Stimulated activated CD8-positive, alpha-beta memory T cell treated with anti-CD3 and anti-CD28 coated beads, Interleukin-2, amount 100 ng/mL, for 48 hours (primary cell): ENCODE data around the gene TEX35.
"Not testable (repeated sequence)": the region's sequence is repeated elsewhere in the genome, so short reads cannot be mapped to it uniquely, and the experiment has no call there.

Source experiments
- DNase-seq, 2 donors: peaks; one replicate each; pipeline ENCODE4 v3.0.0-alpha.2; 2020; ENCODE audit warnings: low read depth in 2 of 2

The TEX35 gene

GRCh38 chr1:178495158-178495557 lies 17.8 kb upstream of the TEX35 start:
- DNase-seq, result no peak

GRCh38 chr1:178495741-178496409 lies 17.0 kb upstream of the TEX35 start:
- no peak for DNase-seq

GRCh38 chr1:178496410-178497135 lies 16.3 kb upstream of the TEX35 start, which contains the start of gene CLEC20A:
TSS of gene CLEC20A (minus strand) at chr1:178496964. CDS start at chr1:178496939, 25 bp downstream.
- DNase-seq, result no peak

GRCh38 chr1:178497903-178498478 lies 14.9 kb upstream of the TEX35 start:
- DNase-seq, result no peak

- no peak for DNase-seq
These were observed 13.8 kb upstream of the TEX35 start for GRCh38 chr1:178498896-178499675.

GRCh38 chr1:178500091-178500770 lies 12.7 kb upstream of the TEX35 start:
- no peak for DNase-seq

- DNase-seq, result no peak
These were observed 11.9 kb upstream of the TEX35 start for GRCh38 chr1:178500936-178501554.

- DNase-seq, result peak; percentile 41 to 52
These were observed 11.1 kb upstream of the TEX35 start for GRCh38 chr1:178501705-178502329.

GRCh38 chr1:178502330-178502714 lies 10.6 kb upstream of the TEX35 start:
- DNase-seq, result no peak

GRCh38 chr1:178502856-178503255 lies 10.1 kb upstream of the TEX35 start:
- no peak for DNase-seq

GRCh38 chr1:178503316-178503715 lies 9.6 kb upstream of the TEX35 start:
- DNase-seq, result not testable (repeated sequence)

GRCh38 chr1:178503849-178504248 lies 9.1 kb upstream of the TEX35 start:
- DNase-seq, result no peak

- no peak for DNase-seq
These were observed 8.6 kb upstream of the TEX35 start for GRCh38 chr1:178504286-178504685.

GRCh38 chr1:178506177-178506576 lies 6.7 kb upstream of the TEX35 start:
- DNase-seq, result no peak

- DNase-seq, result no peak
These were observed 6.2 kb upstream of the TEX35 start for GRCh38 chr1:178506669-178507068.

GRCh38 chr1:178509414-178510007 lies 3.4 kb upstream of the TEX35 start:
- no peak for DNase-seq

GRCh38 chr1:178510155-178510554 lies 2.8 kb upstream of the TEX35 start:
- no peak for DNase-seq

- no peak for DNase-seq
These were observed 522 bp downstream of the TEX35 start for GRCh38 chr1:178513278-178513983.

GRCh38 chr1:178516110-178516509 lies 3.2 kb downstream of the TEX35 start:
- no peak for DNase-seq

- no peak for DNase-seq
These were observed 6.0 kb downstream of the TEX35 start for GRCh38 chr1:178518894-178519293.
